Hindlimb muscle (tissue), 1 donor: ENCODE measurements around the gene TMEM53. TPM values are rescaled to one million over a fixed set of nuclear protein-coding genes. Genes with fewer than 3 reads are reported as not detected.

Source experiments
- polyA plus RNA-seq: library from polyadenylated mRNA; unstranded; fragments of 120-200 nt; gene quantifications from one replicate; pipeline ENCODE4 v1.2.1, GENCODE V29; 2013; ENCODE audit not compliant: insufficient read length

Gene TMEM53
- polyA plus RNA-seq, 1 donor: 8.7 TPM

Other genes with a start within 250 kb of the TMEM53 start
- 2.2 TPM for gene ARMH1, start 233 bp upstream of the TMEM53 start, polyA plus RNA-seq
- gene RNU5D-1, start 56.7 kb upstream of the TMEM53 start, polyA plus RNA-seq: not detected
- 10.6 TPM for gene KIF2C, start 65.4 kb upstream of the TMEM53 start, polyA plus RNA-seq
- gene RPS8, start 101.1 kb upstream of the TMEM53 start, polyA plus RNA-seq: 2,950 TPM
- 0.19 TPM for gene BEST4, start 113.7 kb upstream of the TMEM53 start, polyA plus RNA-seq
- gene PLK3, start 125.9 kb upstream of the TMEM53 start, polyA plus RNA-seq: 12.4 TPM
- not detected for gene DYNLT4, start 132.9 kb upstream of the TMEM53 start, polyA plus RNA-seq
- 7.9 TPM for gene BTBD19, start 134.0 kb upstream of the TMEM53 start, polyA plus RNA-seq
- gene PTCH2, start 168.8 kb upstream of the TMEM53 start, polyA plus RNA-seq: 10.0 TPM